ENCODE data around the gene ZNF423.

ZNF423 gene

DNA sequence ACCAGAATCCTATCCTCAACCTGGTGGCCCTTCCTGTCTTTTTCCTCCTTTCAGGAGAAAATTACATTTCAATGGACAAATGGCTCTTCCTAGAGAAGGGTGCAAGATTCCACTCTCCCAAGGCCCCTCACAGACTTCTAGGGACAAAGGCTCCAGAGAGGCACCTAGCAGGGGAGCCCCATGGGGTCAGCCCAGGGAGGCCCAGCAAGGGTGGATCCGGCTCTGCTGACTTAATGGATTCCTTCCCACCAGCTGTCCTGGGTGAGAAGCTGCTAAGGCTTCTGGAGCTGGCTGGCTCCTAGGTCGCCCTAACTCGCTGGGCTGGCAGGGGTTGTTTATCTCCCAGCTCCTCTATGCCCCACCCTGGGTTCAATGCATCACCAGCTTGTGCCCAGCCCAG, 152.4 kb downstream of the ZNF423 start:
- TF ChIP-seq POLR2AphosphoS5 (IDR thresholded peaks at IDR 0.05; ENCODE audit: low read depth, low read length): no peak
- TF ChIP-seq SIN3A (IDR thresholded peaks at IDR 0.05; ENCODE audit: borderline replicate concordance, insufficient read depth, low read length): no peak
- TF ChIP-seq TAF1 (IDR thresholded peaks at IDR 0.05; ENCODE audit: borderline replicate concordance, insufficient read depth, low read length): no peak
- no peak for TF ChIP-seq FOXP2 (optimal IDR thresholded peaks at IDR 0.05; ENCODE audit: borderline replicate concordance, extremely low read depth, extremely low read length, insufficient read depth)
- TF ChIP-seq REST (IDR thresholded peaks at IDR 0.05; ENCODE audit: insufficient read depth in 1 of 2, low read depth in 2 of 2, low read length in 2 of 2): no peak

- TF ChIP-seq REST (IDR thresholded peaks at IDR 0.05; ENCODE audit: insufficient read depth in 1 of 2, low read depth in 2 of 2, low read length in 2 of 2) (no peak), SIN3A (IDR thresholded peaks at IDR 0.05; ENCODE audit: borderline replicate concordance, insufficient read depth, low read length) (no peak), FOXP2 (optimal IDR thresholded peaks at IDR 0.05; ENCODE audit: borderline replicate concordance, extremely low read depth, extremely low read length, insufficient read depth) (no peak), POLR2AphosphoS5 (IDR thresholded peaks at IDR 0.05; ENCODE audit: low read depth, low read length) (no peak), TAF1 (IDR thresholded peaks at IDR 0.05; ENCODE audit: borderline replicate concordance, insufficient read depth, low read length) (no peak)
These were observed 154.0 kb downstream of the ZNF423 start for GRCh38 chr16:49701789-49702494.

- no peak for TF ChIP-seq SIN3A (IDR thresholded peaks at IDR 0.05; ENCODE audit: borderline replicate concordance, insufficient read depth, low read length)
These were observed 154.7 kb downstream of the ZNF423 start for GRCh38 chr16:49701065-49701685.

DNA sequence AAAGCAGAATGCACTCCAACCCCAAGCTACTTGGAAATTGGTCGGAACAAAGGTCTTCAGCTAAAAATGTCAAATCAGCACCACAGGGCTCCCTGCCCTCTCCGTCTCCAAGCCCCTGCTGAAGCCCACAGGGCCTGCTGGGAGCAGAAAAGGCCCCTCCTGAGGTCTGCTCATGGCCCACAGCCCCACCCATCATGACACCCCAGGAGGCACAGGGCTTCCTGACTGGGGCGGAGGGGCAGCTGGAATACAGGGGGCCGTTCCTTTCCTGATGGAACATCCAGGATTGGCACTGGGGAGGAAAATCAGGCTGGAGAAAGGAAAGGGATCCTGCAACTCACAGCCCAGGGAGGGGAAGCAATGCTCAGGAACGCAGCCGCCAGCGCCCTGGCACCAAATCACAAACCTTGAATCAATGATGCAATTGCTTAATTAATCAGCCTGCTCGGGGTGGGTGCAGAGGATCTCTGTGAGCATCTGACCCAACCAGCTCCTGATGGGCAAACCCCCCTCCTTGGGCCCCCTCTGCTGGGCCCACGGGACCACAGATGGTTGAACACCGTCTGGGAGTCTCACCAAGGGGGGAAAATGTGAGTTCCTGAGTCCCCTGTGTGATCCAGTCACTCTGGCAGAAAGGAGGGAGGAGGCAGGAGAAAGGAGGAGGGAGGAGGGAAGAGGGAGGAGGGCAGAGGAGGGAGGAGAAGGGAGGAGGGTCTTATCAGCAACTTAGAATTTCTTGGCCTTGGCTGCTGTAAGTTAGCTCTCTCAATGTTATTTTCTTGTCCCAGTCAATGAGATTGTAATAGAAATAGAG, 155.5 kb downstream of the ZNF423 start:
- no peak for TF ChIP-seq TAF1 (IDR thresholded peaks at IDR 0.05; ENCODE audit: borderline replicate concordance, insufficient read depth, low read length)
- no peak for TF ChIP-seq SIN3A (IDR thresholded peaks at IDR 0.05; ENCODE audit: borderline replicate concordance, insufficient read depth, low read length)
- TF ChIP-seq POLR2AphosphoS5 (IDR thresholded peaks at IDR 0.05; ENCODE audit: low read depth, low read length): no peak
- TF ChIP-seq REST (IDR thresholded peaks at IDR 0.05; ENCODE audit: insufficient read depth in 1 of 2, low read depth in 2 of 2, low read length in 2 of 2): no peak
- no peak for TF ChIP-seq FOXP2 (optimal IDR thresholded peaks at IDR 0.05; ENCODE audit: borderline replicate concordance, extremely low read depth, extremely low read length, insufficient read depth)

- TF ChIP-seq POLR2AphosphoS5 (IDR thresholded peaks at IDR 0.05; ENCODE audit: low read depth, low read length) (no peak), REST (IDR thresholded peaks at IDR 0.05; ENCODE audit: insufficient read depth in 1 of 2, low read depth in 2 of 2, low read length in 2 of 2) (no peak), SIN3A (IDR thresholded peaks at IDR 0.05; ENCODE audit: borderline replicate concordance, insufficient read depth, low read length) (no peak), FOXP2 (optimal IDR thresholded peaks at IDR 0.05; ENCODE audit: borderline replicate concordance, extremely low read depth, extremely low read length, insufficient read depth) (no peak), TAF1 (IDR thresholded peaks at IDR 0.05; ENCODE audit: borderline replicate concordance, insufficient read depth, low read length) (no peak)
These were observed 156.1 kb downstream of the ZNF423 start for GRCh38 chr16:49699841-49700175.

All from PFSK-1 (cell line).